Fibroblast of the aortic adventitia (primary cell): ENCODE data around the gene SP2. TPM values are rescaled to one million over a fixed set of nuclear protein-coding genes. Genes with fewer than 3 reads are reported as not detected.

ENCODE experiments used
- DNase-seq: peaks from one replicate; pipeline ENCODE4 v3.0.0-alpha.2; 2010; ENCODE audit warnings: low read depth
- H3K4me3 ChIP-seq: 2 replicates; pipeline ENCODE4 v1.5.1; 2011; ENCODE audit warnings: low read depth, mild to moderate bottlenecking, control low read depth, low read length, moderate library complexity
- CTCF ChIP-seq: IDR thresholded peaks from 2 replicates; pipeline ENCODE4 v1.5.1; 2011; ENCODE audit warnings: mild to moderate bottlenecking, low read length, control low read depth, inconsistent platforms; ENCODE audit not compliant: insufficient read depth
- total RNA-seq: library from RNA; depleted of rRNA; stranded (reverse); fragments of >200 nt; gene quantifications from 2 replicates; pipeline ENCODE4 v1.2.3, GENCODE V29; 2012; ENCODE audit warnings: low replicate concordance

Gene SP2
- total RNA-seq, 1 donor = 3.7 TPM

DNA sequence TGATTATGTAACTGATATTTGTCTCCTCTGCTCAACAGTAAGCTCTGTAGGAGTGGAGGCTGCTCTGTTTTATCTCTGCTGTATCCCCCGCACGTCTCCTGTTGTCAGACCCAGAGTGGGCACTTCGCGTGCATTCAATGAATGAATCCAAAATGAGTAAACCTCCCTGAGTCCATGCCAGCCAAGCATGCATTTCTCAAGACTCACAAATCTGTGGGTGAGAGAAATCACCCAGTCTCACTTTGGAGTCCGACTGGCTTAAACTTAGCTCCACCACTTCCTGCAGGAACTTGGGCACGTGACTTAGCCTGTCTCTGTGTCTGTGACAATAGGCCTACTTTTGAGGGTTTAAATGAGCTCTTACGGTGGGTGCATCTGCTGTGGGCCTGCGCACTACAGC is 49.0 kb downstream of the SP2 start:
- DNase-seq = peak; percentile 9
- TF ChIP-seq CTCF = no peak
- no peak overlapping the region for H3K4me3 ChIP-seq

GRCh38 chr17:47945529-47946508 is 49.8 kb downstream of the SP2 start:
- H3K4me3 ChIP-seq = no peak overlapping the region
- no peak for TF ChIP-seq CTCF
- no peak for DNase-seq

- no peak for DNase-seq
- TF ChIP-seq CTCF = no peak
- H3K4me3 ChIP-seq = no peak overlapping the region
These were observed 50.5 kb downstream of the SP2 start for GRCh38 chr17:47946516-47946915.

DNA sequence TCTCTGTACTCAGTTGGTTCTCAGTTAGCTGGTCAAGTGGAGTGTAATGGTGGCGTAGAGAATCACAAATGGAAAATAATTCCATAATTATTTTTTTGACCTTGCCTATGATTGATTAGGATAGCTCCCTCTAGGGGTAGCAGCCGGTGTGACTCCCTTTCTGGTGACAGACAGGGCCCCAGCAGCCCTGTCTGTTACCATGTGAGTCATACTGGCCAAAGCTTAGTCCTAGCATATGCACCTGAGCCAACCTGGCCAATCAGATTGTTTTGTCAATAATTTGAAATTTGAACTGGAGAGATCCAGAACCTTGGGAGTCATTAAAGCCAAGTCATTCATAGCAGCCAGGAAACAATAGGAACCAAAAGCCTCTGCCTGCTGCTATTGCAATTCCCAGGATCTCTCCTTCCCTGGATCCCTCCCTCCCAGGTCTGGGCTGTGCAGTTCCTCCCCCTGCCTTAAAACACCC is 50.9 kb downstream of the SP2 start:
- peak; percentile 77 for DNase-seq
- TF ChIP-seq CTCF = peak; percentile 86
- H3K4me3 ChIP-seq = no peak overlapping the region

DNA sequence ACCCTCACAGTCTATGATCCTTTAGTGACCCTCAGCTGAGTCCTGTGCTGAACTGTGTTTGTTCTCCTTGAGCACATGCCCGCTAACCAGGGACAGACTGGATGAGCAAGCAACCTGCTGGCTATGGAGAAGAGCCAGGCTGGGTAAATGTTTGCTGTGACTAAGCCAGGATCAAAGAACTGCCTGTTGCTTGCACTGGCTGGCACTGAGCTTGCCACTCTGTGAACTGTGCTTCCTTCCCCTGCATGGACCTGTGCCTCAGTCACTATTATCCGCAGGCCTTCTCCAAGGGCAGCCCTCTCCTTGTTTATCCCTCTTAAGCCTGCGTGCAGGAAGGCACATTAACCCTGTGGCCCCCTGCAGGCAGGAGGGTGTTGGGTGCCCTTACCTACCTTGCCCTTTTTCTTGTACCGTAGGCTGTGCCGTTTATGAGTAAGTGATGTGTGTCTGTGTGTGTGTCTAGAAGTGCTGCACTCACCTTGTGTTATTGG is 52.7 kb downstream of the SP2 start:
- H3K4me3 ChIP-seq = no peak overlapping the region
- DNase-seq = no peak

DNA sequence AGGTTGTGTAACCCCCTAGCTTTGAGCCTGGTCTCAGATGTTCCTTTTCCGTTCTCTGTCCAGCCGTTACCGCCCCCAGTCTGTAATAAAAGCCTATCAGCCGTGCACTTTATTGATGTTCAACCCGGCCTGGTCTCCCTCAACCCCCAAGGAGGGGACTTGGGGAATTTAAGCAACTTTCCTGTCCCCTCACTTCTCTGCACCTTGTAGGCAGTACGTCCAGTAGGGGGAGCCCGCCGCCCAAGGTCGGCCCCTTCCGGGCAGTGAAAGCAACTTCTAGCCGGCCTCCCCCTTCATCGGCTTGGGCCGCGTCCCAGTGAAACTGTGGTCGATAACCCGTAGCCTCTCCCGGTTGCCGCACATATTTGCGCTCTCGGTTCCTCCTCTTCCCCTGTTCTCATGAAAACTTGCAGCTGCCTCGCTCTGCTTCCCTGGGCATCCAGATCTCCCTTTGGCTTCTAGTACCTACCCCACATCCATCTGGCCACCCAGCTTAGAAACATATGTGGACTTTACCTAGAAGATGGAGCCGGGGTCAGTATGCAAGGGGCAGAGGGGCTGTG is 53.2 kb downstream of the SP2 start:
- TF ChIP-seq CTCF = peak; percentile 92
- peak overlapping the region; percentile 51 for H3K4me3 ChIP-seq
- DNase-seq = peak; percentile 90

More for the DNA sequence above, 52.7 kb downstream of the SP2 start:
- no peak for TF ChIP-seq CTCF
